ENCODE results near the gene NBEAL2.

The NBEAL2 gene

GRCh38 chr3:46988616-46989015, 9.2 kb downstream of the NBEAL2 start:
- no peak for DNase-seq

GRCh38 chr3:46989146-46989810, 9.8 kb downstream of the NBEAL2 start:
- no peak for DNase-seq

- DNase-seq, result no peak
These were observed 11.3 kb downstream of the NBEAL2 start for GRCh38 chr3:46990573-46991374.

GRCh38 chr3:46991406-46992165, 12.1 kb downstream of the NBEAL2 start:
- no peak for DNase-seq

GRCh38 chr3:46992231-46992630, 12.8 kb downstream of the NBEAL2 start:
- no peak for DNase-seq

- DNase-seq, result no peak
These were observed 13.8 kb downstream of the NBEAL2 start for GRCh38 chr3:46993292-46993691.

GRCh38 chr3:46993986-46994385, 14.5 kb downstream of the NBEAL2 start:
- DNase-seq, result no peak

GRCh38 chr3:46994801-46995731, 15.6 kb downstream of the NBEAL2 start:
- no peak for DNase-seq

GRCh38 chr3:46995901-46996562, 16.6 kb downstream of the NBEAL2 start:
- no peak for DNase-seq

- no peak for DNase-seq
These were observed 17.4 kb downstream of the NBEAL2 start for GRCh38 chr3:46996689-46997452.

GRCh38 chr3:46997453-46998091, 18.1 kb downstream of the NBEAL2 start:
- DNase-seq, result no peak

GRCh38 chr3:46998121-46998851, 18.8 kb downstream of the NBEAL2 start:
- peak; percentile 58 for DNase-seq

GRCh38 chr3:46998852-46999515, 19.5 kb downstream of the NBEAL2 start:
- DNase-seq, result no peak

- no peak for DNase-seq
These were observed 20.2 kb downstream of the NBEAL2 start for GRCh38 chr3:46999516-47000197.

GRCh38 chr3:47000198-47000815, 20.8 kb downstream of the NBEAL2 start:
- DNase-seq, result no peak

- no peak for DNase-seq
These were observed 21.7 kb downstream of the NBEAL2 start for GRCh38 chr3:47000922-47001730.

GRCh38 chr3:47001731-47002170, 22.3 kb downstream of the NBEAL2 start:
- DNase-seq, result no peak

Measured in NCI-H82 (cell line).